Thyroid gland (tissue), 4 donors: ENCODE data around the gene SPECC1.

ENCODE experiments used
- CTCF ChIP-seq, 6 experiments: fragments of 200-600 bp in 3 of 6; fragments of 450-650 bp in 3 of 6; sonication (generic) in 3 of 6; IDR thresholded peaks; one replicate each; pipeline ENCODE4 v1.5.1; 2016 to 2019; ENCODE audit warnings: antibody characterized with exemption in 6 of 6, mild to moderate bottlenecking in 2 of 6, inconsistent platforms in 1 of 6, moderate library complexity in 1 of 6
- POLR2A ChIP-seq, 2 donors: fragments of 450-650 bp; IDR thresholded peaks; one replicate each; pipeline ENCODE4 v1.6.1; 2017; ENCODE audit warnings: antibody characterized with exemption in 2 of 2, mild to moderate bottlenecking in 2 of 2, moderate library complexity in 1 of 2

- TF ChIP-seq POLR2A (IDR thresholded peaks at IDR 0.05) (no peak), CTCF (IDR thresholded peaks at IDR 0.05) (no peak)
Observed at GRCh38 chr17:20266806-20267458, 257.8 kb downstream of the SPECC1 start.
